Suppressor macrophage (primary cell): Measurements from ENCODE around the gene THSD4.

Experiments used
- DNase-seq, 4 experiments: peaks; one replicate each; pipeline ENCODE4 v3.0.0-alpha.2; 2020 to 2022

THSD4 gene

GRCh38 chr15:71462638-71463037 lies 347.4 kb downstream of the THSD4 start:
- no peak for DNase-seq

GRCh38 chr15:71463156-71463665 lies 347.9 kb downstream of the THSD4 start:
- DNase-seq = no peak

- no peak for DNase-seq
Measured at GRCh38 chr15:71465131-71465955, 350.1 kb downstream of the THSD4 start.

GRCh38 chr15:71468715-71469114 lies 353.4 kb downstream of the THSD4 start:
- no peak for DNase-seq

- DNase-seq = no peak
Measured at GRCh38 chr15:71469413-71469812, 354.1 kb downstream of the THSD4 start.

- peak in 2 of 4 experiments; percentile 4 to 5 for DNase-seq
Measured at GRCh38 chr15:71471347-71471746, 356.1 kb downstream of the THSD4 start.

- DNase-seq = no peak
Measured at GRCh38 chr15:71472566-71472965, 357.3 kb downstream of the THSD4 start.

- DNase-seq = no peak
Measured at GRCh38 chr15:71473751-71474150, 358.5 kb downstream of the THSD4 start.

GRCh38 chr15:71476823-71477222 lies 361.6 kb downstream of the THSD4 start:
- DNase-seq = no peak

GRCh38 chr15:71480556-71480955 lies 365.3 kb downstream of the THSD4 start:
- DNase-seq = no peak

GRCh38 chr15:71484080-71484479 lies 368.8 kb downstream of the THSD4 start:
- no peak for DNase-seq

GRCh38 chr15:71485094-71485693 lies 369.9 kb downstream of the THSD4 start:
- peak in 2 of 4 experiments; percentile 3 for DNase-seq

- DNase-seq = no peak
Measured at GRCh38 chr15:71489570-71489969, 374.3 kb downstream of the THSD4 start.

- DNase-seq = no peak
Measured at GRCh38 chr15:71493526-71493925, 378.3 kb downstream of the THSD4 start.

GRCh38 chr15:71494563-71495397 lies 379.5 kb downstream of the THSD4 start:
- DNase-seq = no peak

GRCh38 chr15:71495398-71495780 lies 380.1 kb downstream of the THSD4 start:
- no peak for DNase-seq

GRCh38 chr15:71496336-71496955 lies 381.2 kb downstream of the THSD4 start:
- DNase-seq = no peak

- no peak for DNase-seq
Measured at GRCh38 chr15:71501344-71502076, 386.2 kb downstream of the THSD4 start.

GRCh38 chr15:71502077-71502432 lies 386.8 kb downstream of the THSD4 start:
- DNase-seq = no peak

- no peak for DNase-seq
Measured at GRCh38 chr15:71505962-71506361, 390.7 kb downstream of the THSD4 start.

- DNase-seq = no peak
Measured at GRCh38 chr15:71506946-71507345, 391.7 kb downstream of the THSD4 start.

GRCh38 chr15:71508081-71508682 lies 392.9 kb downstream of the THSD4 start:
- DNase-seq = no peak
